GM12878 (cell line): ENCODE data around the gene MZT2B.
"Not testable (repeated sequence)": the region's sequence is repeated elsewhere in the genome, so short reads cannot be mapped to it uniquely, and the experiment has no call there.

Experiments
- ESRRA ChIP-seq: IDR thresholded peaks from 2 replicates; pipeline ENCODE4 v1.6.1; 2012; ENCODE audit warnings: mild to moderate bottlenecking, low read length, improper control_type of control experiment
- MTA2 ChIP-seq: fragments of 450-650 bp; IDR thresholded peaks from 2 replicates; pipeline ENCODE4 v1.6.1; 2016; ENCODE audit warnings: low read depth, mild to moderate bottlenecking, moderate library complexity
- NFYA ChIP-seq: IDR thresholded peaks from 2 replicates; pipeline ENCODE4 v1.6.1; 2011; ENCODE audit warnings: low read depth, mild to moderate bottlenecking, low read length, improper control_type of control experiment, borderline replicate concordance
- POLR2A ChIP-seq: IDR thresholded peaks from 2 replicates; pipeline ENCODE4 v1.6.1; 2011; ENCODE audit warnings: low read depth, mild to moderate bottlenecking, low read length

DNA sequence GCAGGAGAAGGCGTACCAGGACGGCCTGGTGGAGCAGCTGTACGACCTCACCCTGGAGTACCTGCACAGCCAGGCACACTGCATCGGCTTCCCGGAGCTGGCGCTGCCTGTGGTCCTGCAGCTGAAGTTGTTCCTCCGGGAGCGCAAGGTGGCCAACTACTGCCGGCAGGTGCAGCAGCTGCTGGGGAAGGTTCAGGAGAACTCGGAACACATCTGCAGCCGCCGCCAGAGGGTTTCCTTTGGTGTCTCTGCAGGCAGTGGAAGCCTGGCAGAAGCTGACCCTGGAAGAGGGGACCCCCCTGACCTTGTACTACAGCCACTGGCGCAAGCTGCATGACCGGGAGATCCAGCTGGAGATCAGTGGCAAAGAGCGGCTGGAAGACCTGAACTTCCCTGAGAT lies 48.8 kb downstream of the MZT2B start:
- TF ChIP-seq NFYA, POLR2A, MTA2, ESRRA: not testable (repeated sequence)
